ENCODE measurements around the gene CD300LB.
"Not testable (repeated sequence)": the region's sequence is repeated elsewhere in the genome, so short reads cannot be mapped to it uniquely, and the experiment has no call there.

The CD300LB gene

DNA sequence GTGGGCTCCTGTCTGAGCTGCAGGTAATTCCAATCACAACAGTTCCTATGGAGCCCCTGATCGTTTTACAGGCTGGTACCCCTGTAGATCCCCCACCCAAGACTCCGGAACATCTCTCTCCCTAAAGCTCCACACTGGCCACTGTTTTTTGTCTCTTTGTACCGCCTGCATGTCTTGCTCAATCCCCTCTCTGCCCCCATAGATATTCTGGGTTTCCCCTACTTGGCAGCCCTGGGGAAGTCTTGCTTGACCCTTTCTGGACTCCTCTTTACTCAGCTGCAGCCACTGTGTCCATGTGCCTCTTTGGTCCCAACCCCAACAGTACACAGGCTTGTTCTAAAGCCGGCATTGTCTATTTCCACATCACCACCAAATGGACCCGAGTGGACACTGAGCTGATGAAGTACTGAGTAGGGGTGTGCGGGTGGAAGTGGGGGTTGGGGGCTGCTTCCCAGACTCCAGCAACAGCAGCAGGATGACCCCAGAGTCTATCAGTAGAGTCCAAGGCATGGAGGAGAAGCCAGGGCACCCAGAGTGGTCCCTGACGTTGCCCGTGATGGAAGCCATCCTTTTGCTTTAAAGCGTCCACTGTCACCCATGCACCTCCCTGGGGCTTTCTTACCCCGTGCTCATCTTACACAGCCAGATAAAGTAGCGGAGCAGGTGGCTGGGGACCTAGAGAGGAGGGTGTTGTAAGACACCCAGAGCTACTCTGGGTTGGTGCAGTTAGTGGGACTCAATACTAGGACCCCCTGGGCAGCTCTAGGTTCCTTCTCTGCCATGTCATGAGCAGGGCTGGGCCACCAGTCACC lies 6.4 kb downstream of the CD300LB start:
- no peak for DNase-seq

DNA sequence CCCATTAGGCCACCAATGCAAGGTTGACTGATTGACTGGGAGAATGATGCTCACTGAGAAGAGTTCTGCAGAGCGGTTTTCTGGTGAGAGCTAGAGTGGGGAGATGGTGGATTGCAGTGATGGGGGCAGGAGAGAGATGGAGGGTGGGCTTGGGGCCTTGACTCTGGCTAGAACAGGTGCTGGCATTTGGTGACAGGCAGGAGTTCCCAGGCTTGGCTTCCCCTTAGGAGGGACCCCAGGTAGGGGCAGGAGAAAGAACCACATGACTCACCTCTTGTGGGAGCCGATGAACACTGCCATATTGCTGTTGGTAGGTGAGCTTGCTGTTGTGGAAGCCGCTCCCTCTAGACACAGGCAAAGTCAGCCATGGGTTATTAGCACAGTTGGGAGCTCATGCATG lies 8.0 kb downstream of the CD300LB start:
- DNase-seq, result no peak

DNA sequence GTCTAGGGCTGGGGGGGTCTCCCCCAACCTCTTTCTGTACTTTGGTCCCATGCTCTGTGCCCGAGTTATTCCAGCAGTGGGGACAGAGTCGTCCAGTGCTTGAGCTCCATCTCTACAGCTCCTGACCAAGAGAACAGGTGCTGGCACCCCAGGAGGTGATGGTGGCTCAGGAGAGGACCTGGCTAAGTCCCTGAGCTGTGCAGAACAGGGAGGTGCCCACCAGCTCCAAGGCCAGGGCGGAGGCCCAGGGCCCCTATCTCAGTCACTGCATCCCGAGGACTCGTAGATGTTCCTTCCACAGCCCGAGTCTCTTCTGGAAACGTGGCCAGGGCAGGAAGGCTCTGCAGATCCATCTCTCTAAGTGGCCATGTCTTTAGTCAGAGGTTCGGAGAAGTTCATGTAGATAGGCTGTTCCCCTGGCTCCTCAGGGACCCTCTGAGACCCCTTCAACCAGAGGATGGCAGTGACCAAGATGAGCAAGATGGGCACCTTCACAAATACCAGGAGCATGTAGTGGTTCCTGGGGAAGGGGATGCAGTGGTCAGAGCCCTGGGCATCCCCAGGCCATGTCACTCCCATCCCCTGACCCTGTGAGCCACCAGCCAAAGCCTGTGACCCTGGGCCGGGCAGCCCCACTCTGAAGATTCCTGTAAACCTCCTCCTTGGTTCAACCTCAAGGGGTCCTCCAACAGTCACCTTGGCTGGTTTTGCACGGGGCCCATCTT lies 8.7 kb downstream of the CD300LB start:
- no peak for DNase-seq

DNA sequence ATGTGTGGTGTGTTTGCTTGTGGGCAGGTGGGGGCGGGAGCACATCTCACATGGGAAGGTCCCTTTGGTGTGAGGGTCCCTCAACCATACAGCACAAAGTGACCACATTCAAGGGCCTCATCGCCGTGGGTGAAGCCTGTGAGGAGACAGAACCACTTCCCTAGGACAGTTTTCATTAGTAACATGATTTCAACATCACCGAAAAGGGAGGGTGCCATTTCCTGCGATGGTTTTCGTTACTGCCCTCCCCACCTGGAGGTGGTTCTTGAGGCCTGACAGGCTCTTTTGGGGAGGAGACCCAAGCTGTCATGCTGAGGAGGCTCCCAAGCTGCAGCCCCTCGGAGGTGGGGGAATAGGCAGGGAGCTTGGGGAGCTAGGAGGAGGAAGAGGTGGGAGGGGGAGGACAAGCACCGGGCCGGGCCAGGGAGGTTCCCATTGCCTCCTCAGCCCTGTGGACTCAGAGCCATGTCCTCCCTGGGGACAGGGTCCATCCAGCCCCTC lies 9.5 kb downstream of the CD300LB start:
- DNase-seq, result peak; percentile 44

DNA sequence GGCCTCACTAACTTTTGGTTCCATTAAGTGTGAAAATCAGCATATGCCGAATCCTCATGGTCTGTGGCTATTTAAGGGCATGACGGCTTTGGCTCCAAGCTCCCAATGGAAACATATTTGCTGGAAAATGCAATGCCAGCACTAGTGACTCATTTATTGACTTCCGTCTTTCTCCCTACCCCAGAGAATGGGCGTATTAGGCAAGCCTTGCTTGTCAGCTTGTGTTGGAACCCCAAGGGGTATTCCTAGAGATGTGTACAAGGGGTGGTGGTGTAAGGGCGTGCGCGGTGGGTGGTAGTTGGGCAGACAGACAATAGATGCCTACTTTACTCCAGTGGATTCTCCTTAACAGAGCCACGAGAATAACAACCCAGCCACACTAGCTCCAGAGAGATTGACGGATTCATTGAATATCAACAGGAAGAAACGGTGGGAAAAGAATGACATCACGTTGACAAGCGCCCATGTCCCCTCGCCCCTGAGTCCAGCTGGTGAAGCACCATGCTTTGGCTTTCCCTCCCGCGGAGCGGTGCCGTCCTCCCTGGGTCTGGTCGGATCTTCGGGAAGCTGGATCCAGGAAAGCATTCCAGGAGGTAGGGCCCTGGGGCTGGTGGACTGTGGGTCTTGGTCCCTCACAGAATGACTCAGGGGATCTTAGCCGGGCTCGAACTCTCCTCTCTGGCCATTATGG lies 10.3 kb downstream of the CD300LB start:
- no peak for DNase-seq

DNA sequence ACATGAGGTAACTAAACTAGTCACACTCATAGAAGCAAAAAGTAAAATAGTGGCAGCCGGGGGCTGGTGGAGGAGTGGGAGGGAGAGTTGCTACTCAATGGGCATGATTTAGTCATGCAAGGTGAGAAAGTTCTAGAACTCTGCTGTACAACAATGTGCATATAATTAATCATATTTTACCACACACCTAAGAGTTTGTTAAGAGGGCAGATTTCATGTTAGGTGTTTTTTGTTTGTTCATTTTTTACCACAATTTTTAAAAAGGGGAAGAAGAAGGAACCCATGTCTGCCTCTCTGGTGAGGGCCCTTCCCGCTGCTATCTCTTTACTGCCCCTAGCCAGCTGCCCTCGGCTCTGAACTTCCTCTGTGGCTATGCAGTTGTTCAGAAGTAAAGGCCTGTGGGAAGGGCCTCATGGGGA lies 11.2 kb downstream of the CD300LB start:
- no peak for DNase-seq

DNA sequence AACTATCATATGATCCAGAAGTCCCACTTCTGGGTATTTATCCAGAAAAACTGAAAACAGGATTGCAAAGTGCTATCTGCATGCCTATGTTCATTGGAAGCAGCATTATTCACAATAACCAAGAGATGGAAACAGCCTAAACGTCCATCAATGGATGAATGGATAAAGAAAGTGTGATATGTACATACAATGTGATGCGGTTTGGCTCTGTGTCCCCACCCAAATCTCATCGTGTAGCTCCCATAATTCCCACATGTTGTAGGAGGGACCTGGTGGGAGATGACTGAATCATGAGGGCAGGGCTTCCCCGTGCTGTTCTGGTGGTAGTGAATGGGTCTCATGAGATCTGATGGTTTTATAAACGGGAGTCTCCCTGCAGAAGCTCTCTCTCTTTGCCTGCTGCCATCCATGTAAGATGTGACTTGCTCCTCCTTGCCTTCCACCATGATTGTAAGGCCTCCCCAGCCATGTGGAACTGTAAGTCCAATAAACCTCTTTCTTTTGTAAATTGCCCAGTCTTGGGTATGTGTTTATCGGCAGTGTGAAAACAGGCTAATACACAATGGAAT lies 12.8 kb downstream of the CD300LB start:
- not testable (repeated sequence) for DNase-seq

DNA sequence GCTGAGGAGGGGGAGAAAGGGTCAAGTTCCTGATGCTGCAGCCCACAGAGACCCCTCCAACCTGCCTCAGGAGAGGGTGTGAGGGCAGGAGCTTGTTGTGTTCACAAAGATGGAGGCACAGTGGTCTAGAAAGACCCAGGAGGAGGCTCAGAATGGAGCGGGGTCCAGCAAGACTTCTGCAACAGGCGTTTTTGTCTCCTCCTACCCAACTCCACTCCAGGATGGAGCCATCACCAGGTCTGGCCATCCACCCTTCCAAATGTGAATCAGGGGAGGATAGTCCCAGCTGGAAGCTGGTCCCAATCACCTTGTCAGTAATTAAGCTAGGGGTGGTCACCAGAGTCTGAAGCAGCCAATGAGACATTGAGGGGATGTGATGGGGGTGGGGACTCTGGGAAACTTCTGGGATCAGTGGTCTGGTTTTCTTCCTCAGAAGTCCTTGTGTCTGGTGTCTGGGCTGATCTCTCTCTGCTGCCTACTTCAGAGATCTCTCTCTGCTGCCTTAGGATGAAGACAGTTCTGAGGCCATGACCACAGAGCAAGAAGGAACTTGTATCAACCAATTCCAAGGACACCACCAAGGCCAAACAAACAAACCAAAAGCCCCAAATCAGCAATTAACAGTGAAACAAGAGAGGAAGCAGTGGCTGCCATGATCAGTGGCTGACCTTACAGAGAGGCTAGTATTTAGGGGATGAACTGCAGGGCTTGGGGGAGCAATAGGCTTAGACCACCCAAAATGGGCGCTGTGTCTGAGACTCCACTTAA lies 14.5 kb downstream of the CD300LB start:
- no peak for DNase-seq

DNA sequence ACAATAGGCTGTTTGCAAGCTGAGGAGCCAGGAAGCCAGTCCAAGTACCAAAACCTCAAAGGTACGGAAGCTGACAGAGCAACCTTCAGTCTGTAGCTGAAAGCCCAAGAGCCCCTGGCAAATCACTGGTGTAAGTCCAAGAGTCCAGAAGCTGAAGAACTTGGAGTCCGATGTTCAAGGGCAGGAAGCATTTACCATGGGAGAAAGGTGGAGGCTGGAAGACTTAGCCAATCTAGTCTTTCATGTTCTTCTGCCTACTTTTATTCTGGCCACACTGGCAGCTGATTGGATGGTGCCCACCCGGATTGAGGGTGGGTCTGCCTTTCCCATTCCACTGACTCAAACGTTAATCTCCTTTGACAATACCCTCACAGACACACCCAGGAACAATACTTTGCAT lies 15.3 kb downstream of the CD300LB start:
- DNase-seq, result no peak

DNA sequence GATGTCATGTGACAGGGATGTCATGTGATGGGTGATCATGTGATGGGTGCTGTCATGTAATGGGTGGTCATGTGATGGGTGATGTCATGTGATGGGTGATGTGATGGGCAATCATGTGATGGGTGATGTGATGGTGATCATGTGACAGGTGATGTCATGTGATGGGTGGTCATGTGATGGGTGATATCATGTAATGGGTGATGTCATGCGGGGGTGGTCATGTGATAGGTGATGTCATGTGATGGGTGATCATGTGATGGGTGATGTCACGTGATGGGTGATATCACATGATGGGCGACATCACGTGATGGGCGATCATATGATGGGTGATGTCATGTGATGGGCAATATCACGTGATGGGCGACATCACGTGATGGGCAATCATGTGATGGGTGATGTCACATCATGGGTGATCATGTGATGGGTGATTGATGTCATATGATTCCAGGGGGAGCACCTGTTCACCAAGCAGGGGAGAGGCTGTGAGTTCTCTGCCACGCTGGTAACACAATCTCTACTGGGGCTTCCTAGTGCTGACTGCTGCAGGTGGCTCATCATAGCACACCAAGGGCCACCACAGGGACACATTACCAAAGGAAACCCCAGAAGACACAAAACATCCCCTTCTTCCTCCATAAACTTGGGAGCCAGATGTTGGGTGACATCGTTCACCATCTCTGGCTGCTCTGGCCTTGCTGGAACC lies 16.5 kb downstream of the CD300LB start:
- DNase-seq, result no peak

DNA sequence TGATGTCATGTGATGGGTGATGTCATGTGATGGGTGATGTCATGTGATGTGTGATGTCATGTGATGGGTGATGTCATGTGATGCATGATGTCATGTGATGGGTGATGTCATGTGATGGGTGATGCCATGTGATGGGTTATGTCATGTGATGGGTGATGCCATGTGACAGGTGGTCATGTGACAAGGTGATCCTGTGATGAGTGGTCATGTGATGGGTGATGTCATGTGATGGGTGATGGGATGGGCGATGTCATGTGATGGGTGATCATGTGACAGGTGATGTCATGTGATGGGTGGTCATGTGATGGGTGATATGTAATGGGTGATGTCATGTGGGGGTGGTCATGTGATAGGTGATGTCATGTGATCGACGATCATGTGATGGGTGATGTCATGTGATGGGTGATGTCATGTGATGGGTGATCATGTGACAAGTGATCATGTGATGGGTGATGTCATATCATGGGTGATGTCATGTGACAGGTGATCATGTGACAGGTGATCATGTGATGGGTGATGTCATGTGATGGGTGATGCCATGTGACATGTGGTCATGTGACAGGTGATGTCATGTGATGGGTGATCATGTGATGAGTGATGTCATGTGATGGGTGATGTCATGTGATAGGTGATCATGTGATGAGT lies 17.2 kb downstream of the CD300LB start:
- DNase-seq, result no peak

DNA sequence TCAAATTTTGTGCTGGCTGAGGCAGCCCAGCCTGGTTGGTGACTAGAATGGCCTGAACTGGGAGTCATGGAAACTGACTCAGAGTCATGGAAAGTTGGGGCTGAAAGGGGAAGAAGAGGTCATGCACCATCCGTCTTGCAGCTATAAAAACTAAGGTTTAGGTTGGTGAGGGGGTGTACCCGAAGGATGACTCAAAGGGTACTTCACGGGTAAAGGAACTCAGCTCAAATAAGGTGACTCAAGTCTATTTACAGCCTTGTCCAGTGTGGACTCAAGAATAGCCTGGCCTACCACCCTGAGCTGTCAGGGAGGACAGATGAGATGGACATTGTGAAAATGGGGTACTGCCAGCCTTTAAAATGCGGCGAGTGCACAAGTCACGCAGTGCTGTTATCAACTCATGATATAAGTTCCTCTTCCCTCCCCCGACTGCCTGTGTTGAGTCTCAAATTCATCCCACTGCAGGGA lies 18.6 kb downstream of the CD300LB start:
- no peak for DNase-seq

DNA sequence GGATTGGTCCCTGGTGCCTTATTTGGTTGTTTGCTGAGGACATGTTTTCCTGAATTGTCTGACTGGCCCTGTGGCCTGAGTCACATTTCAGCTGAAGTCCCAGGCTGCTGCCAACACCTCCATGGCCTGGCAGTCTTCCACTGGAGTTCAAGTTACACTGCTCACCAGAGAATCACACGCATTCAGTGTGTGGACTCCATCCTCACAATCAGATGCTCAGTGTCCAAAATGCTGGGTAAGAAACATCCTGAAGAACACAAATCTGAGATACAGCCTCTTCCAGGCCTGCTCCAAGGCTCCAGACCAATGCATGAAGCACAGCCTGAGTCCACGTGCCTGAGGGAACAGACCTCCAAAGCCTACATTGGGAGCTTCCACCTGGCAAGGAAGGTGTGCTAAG lies 19.2 kb downstream of the CD300LB start:
- no peak for DNase-seq

DNA sequence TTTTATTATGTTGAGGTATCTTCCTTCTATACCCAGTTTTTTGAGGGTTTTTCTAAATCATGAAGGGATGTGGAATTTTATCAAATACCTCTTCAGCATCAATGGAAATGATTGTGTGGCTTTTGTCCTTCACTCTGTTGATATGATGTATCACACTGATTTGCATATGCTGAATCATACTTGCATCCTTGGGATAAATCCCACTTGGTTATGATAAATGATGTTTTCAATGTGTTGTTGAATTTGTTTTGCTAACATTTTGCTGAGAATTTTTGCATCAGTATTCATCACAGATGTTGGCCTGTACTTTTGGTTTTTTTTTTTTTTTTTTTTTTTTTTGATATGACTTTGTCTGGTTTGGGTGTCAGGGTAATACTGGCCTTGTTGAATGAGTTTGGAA lies 23.1 kb downstream of the CD300LB start:
- DNase-seq, result no peak

DNA sequence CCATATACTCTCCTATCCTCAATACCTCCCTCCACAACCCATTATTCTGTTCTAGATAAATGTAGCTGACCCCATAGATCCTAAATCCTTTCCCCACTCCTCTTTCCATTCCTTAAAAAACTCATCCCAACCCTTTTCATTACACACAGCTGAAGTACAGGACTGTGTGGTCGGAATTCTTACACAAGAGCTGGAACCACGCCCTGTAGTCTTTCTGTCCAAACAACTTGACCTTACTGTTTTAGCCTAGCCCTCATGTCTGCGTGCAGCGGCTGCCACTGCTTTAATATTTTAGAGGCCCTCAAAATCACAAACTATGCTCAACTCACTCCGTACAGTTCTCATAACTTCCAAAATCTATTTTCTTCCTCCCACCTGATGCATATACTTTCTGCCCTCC lies 27.3 kb downstream of the CD300LB start:
- not testable (repeated sequence) for DNase-seq

DNA sequence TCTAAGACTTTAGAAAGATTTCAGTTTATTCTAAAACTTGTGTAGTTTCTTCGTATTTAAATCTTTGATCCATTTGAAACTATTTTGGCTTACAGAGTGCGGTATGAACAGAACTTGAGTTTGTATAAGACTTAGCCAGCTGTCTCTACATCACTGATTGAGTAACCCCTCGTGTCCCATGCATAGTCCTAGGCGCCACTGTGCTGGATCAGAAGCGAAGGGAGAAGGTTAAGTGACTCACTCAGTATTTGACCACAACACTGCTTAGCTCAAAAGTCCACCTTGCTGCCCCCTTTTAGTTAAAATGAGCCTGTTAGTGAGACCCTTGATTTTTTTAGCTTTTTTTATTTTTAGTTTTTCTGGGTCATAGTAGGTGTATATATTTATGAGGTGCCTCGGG lies 28.4 kb downstream of the CD300LB start:
- no peak for DNase-seq

DNA sequence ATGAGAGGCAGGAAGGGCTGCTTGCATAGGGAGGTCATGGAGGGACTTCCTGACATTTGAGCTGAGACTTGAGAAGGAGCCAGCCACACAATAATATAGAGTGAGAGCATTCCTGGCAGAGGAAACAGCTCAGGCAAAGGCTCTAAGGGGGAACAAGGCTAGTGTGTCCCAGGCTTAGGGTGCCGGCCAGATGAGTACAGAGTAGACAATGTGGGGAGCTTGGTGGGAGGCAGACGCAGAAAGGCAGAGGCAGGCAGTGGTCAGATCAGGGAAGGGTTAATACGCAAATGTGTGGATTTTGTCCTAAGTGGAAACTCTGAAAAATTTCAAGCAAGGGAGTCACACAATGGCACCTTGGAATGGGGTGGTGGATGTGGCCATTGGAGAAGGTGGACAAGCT lies 31.3 kb downstream of the CD300LB start:
- DNase-seq, result no peak

DNA sequence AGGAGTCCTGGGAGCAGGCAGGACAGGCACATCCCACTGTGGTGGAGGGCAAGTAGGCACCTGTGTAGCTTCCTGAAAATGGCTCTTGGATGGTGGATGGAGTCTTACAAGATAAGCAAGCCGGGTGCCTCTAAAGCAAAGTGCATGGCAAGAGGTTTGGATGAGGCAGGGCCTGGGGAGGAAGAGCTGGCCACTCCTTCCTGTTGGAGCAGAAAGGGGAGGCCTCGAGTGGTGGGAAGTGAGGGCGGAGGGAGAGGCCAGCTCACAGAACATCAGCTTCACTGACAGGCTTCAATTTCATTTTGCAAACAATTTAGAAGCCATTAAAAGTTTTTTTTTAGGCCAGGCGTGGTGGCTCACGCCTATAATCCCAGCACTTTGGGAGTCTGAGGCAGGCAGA lies 33.8 kb downstream of the CD300LB start:
- no peak for DNase-seq

DNA sequence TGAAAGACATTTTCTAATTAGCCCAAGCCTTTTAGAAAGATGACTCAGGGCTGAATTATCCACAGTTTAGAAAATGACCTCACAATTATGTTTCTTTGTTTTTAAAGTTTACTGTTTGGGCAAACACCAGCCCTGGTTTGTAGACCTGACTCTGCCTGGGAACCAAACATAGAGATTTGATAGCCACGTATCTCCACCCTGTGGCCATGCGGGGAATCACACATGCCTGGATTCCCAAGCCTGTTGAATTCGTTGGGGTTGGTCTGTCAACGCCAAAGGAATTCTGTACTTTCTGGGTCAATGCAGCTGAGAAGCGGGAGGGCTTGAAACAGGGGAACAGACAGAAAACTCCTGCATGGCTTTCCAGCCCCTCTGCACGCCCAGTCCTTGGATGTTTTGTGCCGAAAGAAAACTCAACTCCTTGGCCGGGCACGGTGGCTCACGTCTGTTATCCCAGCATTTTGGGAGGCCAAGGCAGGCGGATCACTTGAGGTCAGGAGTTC lies 37.9 kb downstream of the CD300LB start:
- DNase-seq, result peak; percentile 43

DNA sequence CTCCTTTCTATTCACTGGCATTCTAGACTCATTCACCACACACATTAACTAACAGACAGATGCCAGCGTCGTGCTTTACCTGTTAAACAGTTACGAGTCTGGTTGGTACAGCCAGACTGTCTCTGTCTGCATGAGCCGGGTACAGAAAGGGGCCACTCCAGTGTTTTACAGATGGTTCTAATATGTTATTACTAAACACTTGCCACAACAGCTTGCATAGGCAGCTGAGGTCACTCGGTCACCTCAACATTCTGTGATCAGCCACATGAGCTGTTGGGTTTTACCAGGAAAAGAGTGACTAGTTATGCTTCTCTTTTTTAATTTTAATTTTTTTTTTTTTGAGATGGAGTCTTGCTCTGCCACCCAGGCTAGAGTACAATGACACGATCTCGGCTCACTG lies 39.6 kb downstream of the CD300LB start:
- no peak for DNase-seq

DNA sequence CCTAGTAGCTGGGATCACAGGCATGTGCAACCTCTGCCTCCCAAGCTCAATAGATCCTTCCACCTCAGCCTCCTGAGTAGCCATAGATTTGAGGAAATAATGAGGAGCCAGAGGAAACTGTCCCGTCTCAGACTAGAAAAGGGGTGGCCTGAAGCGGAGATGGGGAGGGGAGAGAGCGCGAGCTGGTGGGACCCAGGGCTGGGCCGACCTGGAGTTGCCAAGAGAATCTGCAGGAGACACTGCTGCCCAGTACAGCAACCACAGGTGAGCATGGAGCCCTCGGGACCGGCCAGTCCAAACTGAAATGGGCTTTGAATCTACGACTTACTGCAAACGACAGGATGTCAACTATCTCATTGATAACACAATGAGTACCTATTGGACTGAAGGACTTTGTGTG lies 40.6 kb downstream of the CD300LB start:
- DNase-seq, result no peak

All from NK-92 treated with Interleukin-12 subunit alpha and Interleukin-12 subunit beta, amount 100 ng/mL, for 24 hours (cell line).